AG04450 (cell line): ENCODE measurements around the gene DPF1. TPM values are rescaled to one million over a fixed set of nuclear protein-coding genes. Genes with fewer than 3 reads are reported as not detected.

ENCODE experiments used
- CTCF ChIA-PET: fragments of 300-600, 350-600 bp; formaldehyde crosslinking; extraction: SDS; loops from one replicate; lab custom pipeline; 2022; ENCODE audit warnings: antibody characterized with exemption, inconsistent platforms; lab: Charles Lee
- POLR2A ChIA-PET: fragments of 350-600 bp; formaldehyde crosslinking; extraction: SDS; loops from one replicate; lab custom pipeline; 2021; ENCODE audit warnings: antibody characterized with exemption, inconsistent platforms; lab: Yijun Ruan, JAX
- DNase-seq: peaks from one replicate; pipeline ENCODE4 v3.0.0-alpha.2; 2011; ENCODE audit warnings: low read depth, low spot score
- H3K27ac ChIP-seq: one replicate; pipeline ENCODE4 v1.5.1; 2012; ENCODE audit warnings: low read depth, low read length, control low read depth
- H3K27me3 ChIP-seq: one replicate; pipeline ENCODE4 v1.6.0; 2012; ENCODE audit warnings: low read length; ENCODE audit not compliant: control insufficient read depth, insufficient read depth
- H3K4me3 ChIP-seq: 2 replicates; pipeline ENCODE4 v1.5.1; 2011; ENCODE audit warnings: mild to moderate bottlenecking, low read depth, low read length, control low read depth
- H3K9me3 ChIP-seq: 2 replicates; pipeline ENCODE4 v1.5.1; 2012; ENCODE audit warnings: low read length; ENCODE audit not compliant: control insufficient read depth, insufficient read depth
- polyA plus RNA-seq: library from polyadenylated mRNA; depleted of rRNA; stranded (reverse); fragments of >200 nt; gene quantifications from 2 replicates; pipeline ENCODE4 v1.2.3, GENCODE V29; 2011
- TF ChIP-seq, protein P1 (sequence below): IDR thresholded peaks from 2 replicates; pipeline ENCODE4 v1.5.1; 2011; ENCODE audit warnings: low read depth, low read length, control low read depth, inconsistent platforms

The DPF1 gene
- polyA plus RNA-seq, 1 experiment, result 1.4 TPM

DNA sequence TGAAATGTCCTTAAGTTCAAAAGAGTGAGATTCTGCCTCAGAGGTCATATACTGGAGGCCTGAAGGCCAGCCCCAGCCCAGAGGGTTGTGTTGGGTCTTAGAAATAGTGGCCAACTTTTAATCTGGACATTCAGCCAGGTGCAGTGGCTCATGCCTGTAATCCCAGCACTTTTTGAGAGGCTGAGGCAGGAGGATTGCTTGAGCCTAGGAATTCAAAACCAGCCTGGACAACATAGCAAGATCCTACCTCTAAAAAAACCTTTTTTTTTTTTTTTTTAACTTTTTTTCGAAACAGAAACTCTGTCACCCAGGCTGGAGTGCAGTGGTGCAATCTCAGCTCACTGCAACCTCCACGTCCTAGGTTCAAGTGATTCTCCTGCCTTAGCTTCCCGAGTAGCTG, 15.5 kb downstream of the DPF1 start:
- TF ChIP-seq, protein P1, sequence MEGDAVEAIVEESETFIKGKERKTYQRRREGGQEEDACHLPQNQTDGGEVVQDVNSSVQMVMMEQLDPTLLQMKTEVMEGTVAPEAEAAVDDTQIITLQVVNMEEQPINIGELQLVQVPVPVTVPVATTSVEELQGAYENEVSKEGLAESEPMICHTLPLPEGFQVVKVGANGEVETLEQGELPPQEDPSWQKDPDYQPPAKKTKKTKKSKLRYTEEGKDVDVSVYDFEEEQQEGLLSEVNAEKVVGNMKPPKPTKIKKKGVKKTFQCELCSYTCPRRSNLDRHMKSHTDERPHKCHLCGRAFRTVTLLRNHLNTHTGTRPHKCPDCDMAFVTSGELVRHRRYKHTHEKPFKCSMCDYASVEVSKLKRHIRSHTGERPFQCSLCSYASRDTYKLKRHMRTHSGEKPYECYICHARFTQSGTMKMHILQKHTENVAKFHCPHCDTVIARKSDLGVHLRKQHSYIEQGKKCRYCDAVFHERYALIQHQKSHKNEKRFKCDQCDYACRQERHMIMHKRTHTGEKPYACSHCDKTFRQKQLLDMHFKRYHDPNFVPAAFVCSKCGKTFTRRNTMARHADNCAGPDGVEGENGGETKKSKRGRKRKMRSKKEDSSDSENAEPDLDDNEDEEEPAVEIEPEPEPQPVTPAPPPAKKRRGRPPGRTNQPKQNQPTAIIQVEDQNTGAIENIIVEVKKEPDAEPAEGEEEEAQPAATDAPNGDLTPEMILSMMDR, result no peak
- Histone ChIP-seq H3K9me3 (no peaks in the 10 kb centered on the region), H3K27ac (no peak overlapping the region), H3K4me3 (no peak overlapping the region), H3K27me3 (no peaks in the 10 kb centered on the region)
- ChIA-PET CTCF (interaction anchor here (1.4 kb wide), 1 partner anchor 306 kb away, joined by 6 read pairs; no protein-coding TSS in a partner anchor), POLR2A (no interaction called here)
- no peak for DNase-seq

DNA sequence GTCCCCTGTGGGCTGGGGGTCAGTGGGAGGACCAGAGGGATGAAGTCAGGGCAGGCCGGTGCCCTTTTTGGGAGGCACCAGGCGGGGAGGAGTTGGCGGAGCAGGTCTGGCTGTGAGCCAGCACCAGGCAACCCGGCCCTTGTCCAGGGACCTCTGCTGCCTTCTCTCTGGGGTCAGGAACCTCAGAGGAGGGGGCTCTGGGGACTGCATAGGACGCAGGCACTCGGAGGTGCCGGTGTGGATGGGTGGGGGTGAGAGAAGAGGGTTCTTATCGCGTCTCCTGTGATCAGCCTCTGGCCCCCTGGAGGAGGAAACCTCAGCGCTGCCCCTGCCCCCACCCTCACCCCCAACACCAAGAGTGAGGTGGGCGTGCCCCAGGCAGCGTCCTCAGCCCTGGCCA, 16.5 kb downstream of the DPF1 start:
- no peaks in the 10 kb centered on the region for H3K9me3 ChIP-seq
- H3K4me3 ChIP-seq, result no peak overlapping the region
- H3K27ac ChIP-seq, result no peak overlapping the region
- TF ChIP-seq, protein P1, result no peak
- no peak for DNase-seq
- H3K27me3 ChIP-seq, result no peaks in the 10 kb centered on the region
- CTCF ChIA-PET, result no interaction called here
- POLR2A ChIA-PET, result no interaction called here

DNA sequence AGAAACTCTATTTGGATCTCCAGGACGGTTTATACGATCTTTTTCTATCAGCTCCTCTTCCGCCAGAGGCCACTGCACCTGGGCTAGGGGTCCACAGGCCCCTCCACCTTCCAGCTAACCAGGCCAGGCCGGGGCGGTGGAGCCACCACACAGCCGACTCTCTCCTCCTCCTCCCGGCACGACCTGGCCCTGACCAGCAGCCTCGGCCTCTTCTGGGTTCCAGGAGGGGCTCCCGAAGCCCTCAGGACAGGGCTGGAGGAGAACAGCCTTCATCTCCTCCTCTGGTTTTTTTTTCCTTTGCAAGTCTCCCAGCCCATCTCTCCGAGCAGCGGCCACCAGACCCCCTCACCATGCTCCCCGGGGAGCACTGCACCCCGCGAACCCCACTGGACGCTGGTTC, 17.1 kb downstream of the DPF1 start:
- no peak overlapping the region for H3K4me3 ChIP-seq
- no peaks in the 10 kb centered on the region for H3K9me3 ChIP-seq
- H3K27me3 ChIP-seq, result no peaks in the 10 kb centered on the region
- H3K27ac ChIP-seq, result no peak overlapping the region
- CTCF ChIA-PET, result no interaction called here
- TF ChIP-seq, protein P1, result no peak
- no peak for DNase-seq
- POLR2A ChIA-PET, result no interaction called here

DNA sequence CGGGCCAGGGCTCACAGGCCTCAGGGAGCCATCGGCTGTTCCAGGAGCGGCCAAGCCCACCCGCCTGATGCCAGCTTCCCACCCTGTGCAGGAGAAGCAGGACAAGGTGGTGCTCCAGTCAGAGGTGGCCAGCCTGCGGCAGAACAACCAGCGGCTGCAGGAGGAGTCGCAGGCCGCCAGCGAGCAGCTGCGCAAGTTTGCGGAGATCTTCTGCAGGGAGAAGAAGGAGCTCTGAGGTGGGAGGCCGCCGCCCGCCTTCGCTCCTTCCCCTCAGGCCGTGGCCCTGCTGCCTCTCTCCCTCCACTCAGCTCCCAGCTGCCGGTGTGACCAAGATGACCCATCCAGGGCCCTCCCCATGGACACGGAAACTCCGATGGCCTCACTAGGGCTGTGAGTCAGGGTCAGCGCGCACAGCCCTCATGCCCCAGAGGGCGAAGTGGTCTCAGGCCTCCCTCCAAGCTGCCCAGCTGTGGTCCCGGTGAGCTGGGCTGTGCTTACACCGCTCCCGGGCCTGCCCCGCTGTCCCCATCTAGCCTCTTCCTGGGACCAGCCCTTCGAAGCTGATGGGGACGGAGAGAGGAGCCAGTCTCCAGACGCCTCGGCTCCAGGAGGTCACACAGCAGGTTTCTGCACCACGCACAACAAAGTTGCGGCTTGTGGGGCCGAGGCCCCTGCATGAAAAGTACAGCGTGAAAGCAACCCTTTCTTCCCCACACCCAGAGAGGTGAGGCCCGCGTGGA, 17.8 kb downstream of the DPF1 start:
- CTCF ChIA-PET, result no interaction called here
- H3K4me3 ChIP-seq, result no peak overlapping the region
- no peaks in the 10 kb centered on the region for H3K9me3 ChIP-seq
- DNase-seq, result no peak
- H3K27ac ChIP-seq, result peak overlapping the region; percentile 21
- TF ChIP-seq, protein P1, result no peak
- POLR2A ChIA-PET, result no interaction called here
- H3K27me3 ChIP-seq, result no peaks in the 10 kb centered on the region

DNA sequence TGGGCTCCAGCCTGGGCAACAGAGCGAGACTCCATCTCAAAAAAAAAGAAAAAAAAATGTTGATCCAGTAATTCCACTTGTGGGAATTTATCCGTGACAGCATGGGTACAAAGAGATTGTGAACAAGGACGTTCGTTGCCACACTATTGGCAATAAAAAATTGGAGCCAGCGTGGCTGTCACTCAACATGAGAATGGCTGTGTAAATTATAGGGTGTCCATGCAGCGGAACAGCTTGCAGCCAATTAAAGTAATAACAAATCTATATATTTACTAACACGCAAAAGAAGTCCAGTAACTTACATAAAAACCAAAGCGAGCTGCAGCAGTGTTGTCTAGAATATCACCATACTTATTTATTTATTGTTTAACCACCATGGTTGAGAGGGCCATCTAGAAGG, 19.3 kb downstream of the DPF1 start:
- Histone ChIP-seq H3K27ac (no peak overlapping the region), H3K27me3 (no peaks in the 10 kb centered on the region), H3K9me3 (no peaks in the 10 kb centered on the region), H3K4me3 (no peak overlapping the region)
- POLR2A ChIA-PET, result interaction anchor here (0.7 kb wide), 1 partner anchor 50 kb away, joined by 7 read pairs; no protein-coding TSS in a partner anchor
- TF ChIP-seq, protein P1, result no peak
- DNase-seq, result no peak
- CTCF ChIA-PET, result interaction anchor here (0.6 kb wide), 2 partner anchors 21 to 63 kb away, joined by 3 to 4 read pairs; no protein-coding TSS in a partner anchor
